Regular cardiac myocyte (primary cell): ENCODE results near the gene CABYR. TPM values are rescaled to one million over a fixed set of nuclear protein-coding genes. Genes with fewer than 3 reads are reported as not detected.

Experiments
- total RNA-seq: library from RNA; depleted of rRNA; stranded (reverse); fragments of >200 nt; gene quantifications from 2 replicates; pipeline ENCODE4 v1.2.3, GENCODE V29; 2014

Gene CABYR
- 2.3 and 5.9 TPM in 2 replicates for total RNA-seq

GRCh38 chr18:24138789-24139616, at the start of gene CABYR:
Gene CABYR, plus strand, starts transcription at chr18:24139062. Its CDS starts 4,053 bp downstream, at chr18:24143115.

Other genes starting within 250 kb of the CABYR start
- 11.1 and 27.3 TPM in 2 replicates for gene TTC39C, start 124.3 kb upstream of the CABYR start, total RNA-seq